ENCODE results near the gene SLC35B1.

Gene SLC35B1

GRCh38 chr17:49742166-49742638, 34.4 kb upstream of the SLC35B1 start:
- Histone ChIP-seq H3K27ac (ENCODE audit: low read depth, low read length, poor library complexity, severe bottlenecking) (peak overlapping the region; percentile 97), H3K27me3 (ENCODE audit: insufficient read depth, low read length) (no peaks in the 10 kb centered on the region), H3K9me3 (ENCODE audit: low read length) (no peaks in the 10 kb centered on the region), H3K4me3 (ENCODE audit: low read depth, low read length, poor library complexity, severe bottlenecking) (peak overlapping the region; percentile 61), H2AFZ (ENCODE audit: low read length) (no peak overlapping the region), H3K36me3 (ENCODE audit: insufficient read depth, low read length) (peaks cover 24% of the 10 kb centered on the region), H3F3A (ENCODE audit: insufficient read depth, low read length) (0 out of 2 replicates have a peak, but pooled peaks cover 6% of the 10 kb centered on the region), H3K9ac (ENCODE audit: low read length) (peak overlapping the region; percentile 80; the same call in 1 of the 2 replicates), H3K79me2 (ENCODE audit: insufficient read depth, low read length) (peaks cover 68% of the 10 kb centered on the region), H3K9me2 (ENCODE audit: low read depth, low read length) (no peaks in the 10 kb centered on the region), H3K4me1 (ENCODE audit: insufficient read depth, low read length, severe bottlenecking) (peaks cover 98% of the 10 kb centered on the region), H4K20me1 (ENCODE audit: insufficient read depth, low read length) (no peaks in the 10 kb centered on the region), H3K4me2 (ENCODE audit: low read length) (peak overlapping the region; percentile 97)
- TF ChIP-seq CTCF (IDR thresholded peaks at IDR 0.05; ENCODE audit: low read length), result no peak

- Histone ChIP-seq H3K79me2 (ENCODE audit: insufficient read depth, low read length) (peaks cover 71% of the 10 kb centered on the region), H3K27ac (ENCODE audit: low read depth, low read length, poor library complexity, severe bottlenecking) (peak overlapping the region; percentile 97), H3K4me1 (ENCODE audit: insufficient read depth, low read length, severe bottlenecking) (peaks cover 98% of the 10 kb centered on the region), H3K4me2 (ENCODE audit: low read length) (peak overlapping the region; percentile 97), H2AFZ (ENCODE audit: low read length) (no peak overlapping the region), H3K9me2 (ENCODE audit: low read depth, low read length) (no peaks in the 10 kb centered on the region), H3K4me3 (ENCODE audit: low read depth, low read length, poor library complexity, severe bottlenecking) (peak overlapping the region; percentile 61), H3K9me3 (ENCODE audit: low read length) (no peaks in the 10 kb centered on the region), H3K27me3 (ENCODE audit: insufficient read depth, low read length) (no peaks in the 10 kb centered on the region), H4K20me1 (ENCODE audit: insufficient read depth, low read length) (no peaks in the 10 kb centered on the region), H3K9ac (ENCODE audit: low read length) (peak overlapping the region; percentile 80), H3F3A (ENCODE audit: insufficient read depth, low read length) (0 out of 2 replicates have a peak, but pooled peaks cover 6% of the 10 kb centered on the region), H3K36me3 (ENCODE audit: insufficient read depth, low read length) (peaks cover 29% of the 10 kb centered on the region)
- TF ChIP-seq CTCF (IDR thresholded peaks at IDR 0.05; ENCODE audit: low read length), result no peak
- TF ChIP-seq EZH2 (IDR thresholded peaks at IDR 0.05; ENCODE audit: borderline replicate concordance, low read length), result no peak
These were observed 33.9 kb upstream of the SLC35B1 start for GRCh38 chr17:49741692-49742076.

- Histone ChIP-seq H2AFZ (ENCODE audit: low read length) (no peak overlapping the region), H3K27ac (ENCODE audit: low read depth, low read length, poor library complexity, severe bottlenecking) (peak overlapping the region; percentile 97), H4K20me1 (ENCODE audit: insufficient read depth, low read length) (no peaks in the 10 kb centered on the region), H3K9me3 (ENCODE audit: low read length) (no peaks in the 10 kb centered on the region), H3K36me3 (ENCODE audit: insufficient read depth, low read length) (peaks cover 34% of the 10 kb centered on the region), H3K79me2 (ENCODE audit: insufficient read depth, low read length) (peaks cover 70% of the 10 kb centered on the region), H3K4me2 (ENCODE audit: low read length) (peak overlapping the region; percentile 97), H3K4me1 (ENCODE audit: insufficient read depth, low read length, severe bottlenecking) (peaks cover 93% of the 10 kb centered on the region), H3K9me2 (ENCODE audit: low read depth, low read length) (no peaks in the 10 kb centered on the region), H3K9ac (ENCODE audit: low read length) (peak overlapping the region; percentile 80), H3K4me3 (ENCODE audit: low read depth, low read length, poor library complexity, severe bottlenecking) (peak overlapping the region; percentile 61), H3K27me3 (ENCODE audit: insufficient read depth, low read length) (no peaks in the 10 kb centered on the region), H3F3A (ENCODE audit: insufficient read depth, low read length) (0 out of 2 replicates have a peak, but pooled peaks cover 6% of the 10 kb centered on the region)
- TF ChIP-seq EZH2 (IDR thresholded peaks at IDR 0.05; ENCODE audit: borderline replicate concordance, low read length), result no peak
- TF ChIP-seq CTCF (IDR thresholded peaks at IDR 0.05; ENCODE audit: low read length), result no peak
These were observed 33.4 kb upstream of the SLC35B1 start for GRCh38 chr17:49741009-49741691.
